ENCODE results near the gene APAF1.

APAF1 gene

DNA sequence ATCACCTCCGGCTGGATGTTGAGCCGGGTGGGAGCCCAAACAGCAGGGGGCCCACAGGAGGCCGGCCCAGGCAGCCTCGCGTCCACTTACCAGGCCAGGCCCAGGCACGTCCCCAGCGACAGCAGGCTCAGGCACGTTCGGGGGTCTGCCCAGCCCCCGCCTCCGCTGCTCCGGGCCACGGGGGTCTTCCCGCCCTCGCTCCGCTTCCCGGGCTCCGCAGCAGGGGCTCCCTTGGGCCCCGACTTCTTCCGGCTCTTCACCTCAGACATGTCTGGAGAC, 718 bp upstream of the APAF1 start (continued):
- TF ChIP-seq GLI4 (tag by site-specific recombination; IDR thresholded peaks at IDR 0.05) (no peak), INSM2 (tag by site-specific recombination; IDR thresholded peaks at IDR 0.05) (no peak), ZNF292 (tag by site-specific recombination; IDR thresholded peaks at IDR 0.05; ENCODE audit: borderline replicate concordance, low read depth) (no peak), ZNF174 (tag by site-specific recombination; IDR thresholded peaks at IDR 0.05) (no peak), ZNF10 (tag by site-specific recombination; IDR thresholded peaks at IDR 0.05) (peak; percentile 80; the same call in 1 of the 2 replicates), WT1 (tag by site-specific recombination; IDR thresholded peaks at IDR 0.05) (no peak), ZNF660 (tag by site-specific recombination; IDR thresholded peaks at IDR 0.05) (no peak), ATF2 (tag by site-specific recombination; IDR thresholded peaks at IDR 0.05; ENCODE audit: low read depth) (no peak), ZNF16 (tag by site-specific recombination; IDR thresholded peaks at IDR 0.05; ENCODE audit: low read depth) (no peak), ZNF433 (tag by site-specific recombination; IDR thresholded peaks at IDR 0.05; ENCODE audit: low read depth) (no peak), ZSCAN23 (tag by site-specific recombination; IDR thresholded peaks at IDR 0.05) (no peak; the same call in 1 of the 2 replicates), ZNF610 (tag by site-specific recombination; IDR thresholded peaks at IDR 0.05; ENCODE audit: borderline replicate concordance) (0 out of 2 replicates have a peak, but pooled peaks have one; percentile 46), SP7 (tag by site-specific recombination; IDR thresholded peaks at IDR 0.05) (no peak; the same call in 1 of the 2 replicates), ZNF548 (tag by site-specific recombination; IDR thresholded peaks at IDR 0.05) (no peak), GLIS1 (tag by site-specific recombination; IDR thresholded peaks at IDR 0.05) (peak; percentile 80), ZNF785 (tag by site-specific recombination; IDR thresholded peaks at IDR 0.05) (no peak), ZNF585B (tag by site-specific recombination; IDR thresholded peaks at IDR 0.05) (no peak), ZNF175 (tag by site-specific recombination; IDR thresholded peaks at IDR 0.05) (no peak), SCRT1 (tag by site-specific recombination; IDR thresholded peaks at IDR 0.05; ENCODE audit: borderline replicate concordance) (no peak), SP2 (tag by site-specific recombination; IDR thresholded peaks at IDR 0.05) (peak; percentile 73), YY1 (tag by site-specific recombination; IDR thresholded peaks at IDR 0.05) (no peak; the same call in 1 of the 2 replicates), ZBTB48 (tag by site-specific recombination; IDR thresholded peaks at IDR 0.05) (peak; percentile 67), ZNF354C (tag by site-specific recombination; IDR thresholded peaks at IDR 0.05; ENCODE audit: borderline replicate concordance, low read depth) (no peak), ZBTB21 (tag by site-specific recombination; IDR thresholded peaks at IDR 0.05) (no peak), BCL11A (tag by site-specific recombination; IDR thresholded peaks at IDR 0.05; ENCODE audit: low read depth) (no peak), PRDM2 (tag by site-specific recombination; IDR thresholded peaks at IDR 0.05; ENCODE audit: borderline replicate concordance) (no peak), ZSCAN16 (tag by site-specific recombination; IDR thresholded peaks at IDR 0.05) (no peak), ZNF843 (tag by site-specific recombination; IDR thresholded peaks at IDR 0.05) (no peak), ZNF311 (tag by site-specific recombination; IDR thresholded peaks at IDR 0.05; ENCODE audit: borderline replicate concordance) (no peak)
- TF ChIP-seq, protein P1, sequence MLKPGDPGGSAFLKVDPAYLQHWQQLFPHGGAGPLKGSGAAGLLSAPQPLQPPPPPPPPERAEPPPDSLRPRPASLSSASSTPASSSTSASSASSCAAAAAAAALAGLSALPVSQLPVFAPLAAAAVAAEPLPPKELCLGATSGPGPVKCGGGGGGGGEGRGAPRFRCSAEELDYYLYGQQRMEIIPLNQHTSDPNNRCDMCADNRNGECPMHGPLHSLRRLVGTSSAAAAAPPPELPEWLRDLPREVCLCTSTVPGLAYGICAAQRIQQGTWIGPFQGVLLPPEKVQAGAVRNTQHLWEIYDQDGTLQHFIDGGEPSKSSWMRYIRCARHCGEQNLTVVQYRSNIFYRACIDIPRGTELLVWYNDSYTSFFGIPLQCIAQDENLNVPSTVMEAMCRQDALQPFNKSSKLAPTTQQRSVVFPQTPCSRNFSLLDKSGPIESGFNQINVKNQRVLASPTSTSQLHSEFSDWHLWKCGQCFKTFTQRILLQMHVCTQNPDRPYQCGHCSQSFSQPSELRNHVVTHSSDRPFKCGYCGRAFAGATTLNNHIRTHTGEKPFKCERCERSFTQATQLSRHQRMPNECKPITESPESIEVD (tag by site-specific recombination; IDR thresholded peaks at IDR 0.05) = no peak
- TF ChIP-seq, protein P2, sequence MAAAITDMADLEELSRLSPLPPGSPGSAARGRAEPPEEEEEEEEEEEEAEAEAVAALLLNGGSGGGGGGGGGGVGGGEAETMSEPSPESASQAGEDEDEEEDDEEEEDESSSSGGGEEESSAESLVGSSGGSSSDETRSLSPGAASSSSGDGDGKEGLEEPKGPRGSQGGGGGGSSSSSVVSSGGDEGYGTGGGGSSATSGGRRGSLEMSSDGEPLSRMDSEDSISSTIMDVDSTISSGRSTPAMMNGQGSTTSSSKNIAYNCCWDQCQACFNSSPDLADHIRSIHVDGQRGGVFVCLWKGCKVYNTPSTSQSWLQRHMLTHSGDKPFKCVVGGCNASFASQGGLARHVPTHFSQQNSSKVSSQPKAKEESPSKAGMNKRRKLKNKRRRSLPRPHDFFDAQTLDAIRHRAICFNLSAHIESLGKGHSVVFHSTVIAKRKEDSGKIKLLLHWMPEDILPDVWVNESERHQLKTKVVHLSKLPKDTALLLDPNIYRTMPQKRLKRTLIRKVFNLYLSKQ (tag by site-specific recombination; IDR thresholded peaks at IDR 0.05; ENCODE audit: borderline replicate concordance) = no peak
